T-helper 1 cell treated with Interleukin-12 subunit alpha and Interleukin-12 subunit beta and Interleukin-4 antibody, amounts not matched to agents 30 ng/mL and 1 ng/mL, for 36 hours (primary cell): ENCODE data around the gene EMX2. TPM values are rescaled to one million over a fixed set of nuclear protein-coding genes. Genes with fewer than 3 reads are reported as not detected.
"Not testable (repeated sequence)": the region's sequence is repeated elsewhere in the genome, so short reads cannot be mapped to it uniquely, and the experiment has no call there.

Source experiments
- intact Hi-C: fragments of 100-400 bp; cut with micrococcal nuclease; formaldehyde crosslinking; loops from one replicate; pipeline ENCODE4 v1.15.1; 2024
- total RNA-seq: library from RNA; stranded (reverse); gene quantifications from 2 replicates; pipeline ENCODE4 v1.2.3, GENCODE V29; 2022

EMX2 gene
- total RNA-seq, result not detected in 2 replicates

DNA sequence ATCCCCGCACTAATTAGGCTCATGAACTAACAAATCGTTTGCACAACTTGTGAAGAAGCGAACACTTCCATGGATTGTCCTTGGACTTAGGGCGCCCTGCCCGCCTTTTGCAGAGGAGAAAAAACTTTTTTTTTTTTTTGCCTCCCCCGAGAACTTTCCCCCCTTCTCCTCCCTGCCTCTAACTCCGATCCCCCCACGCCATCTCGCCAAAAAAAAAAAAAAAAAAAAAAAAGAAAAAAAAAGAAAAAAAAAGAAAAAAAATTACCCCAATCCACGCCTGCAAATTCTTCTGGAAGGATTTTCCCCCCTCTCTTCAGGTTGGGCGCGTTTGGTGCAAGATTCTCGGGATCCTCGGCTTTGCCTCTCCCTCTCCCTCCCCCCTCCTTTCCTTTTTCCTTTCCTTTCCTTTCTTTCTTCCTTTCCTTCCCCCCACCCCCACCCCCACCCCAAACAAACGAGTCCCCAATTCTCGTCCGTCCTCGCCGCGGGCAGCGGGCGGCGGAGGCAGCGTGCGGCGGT, at the start of gene EMX2:
Gene EMX2 (plus strand): TSS at position 41 of the 519 bp plus-strand sequence. CDS start 522 bp downstream, outside the sequence.
- intact Hi-C loops, result loop anchor here (5.0 kb wide), 1 partner anchor 375 kb away; no protein-coding TSS in a partner anchor

DNA sequence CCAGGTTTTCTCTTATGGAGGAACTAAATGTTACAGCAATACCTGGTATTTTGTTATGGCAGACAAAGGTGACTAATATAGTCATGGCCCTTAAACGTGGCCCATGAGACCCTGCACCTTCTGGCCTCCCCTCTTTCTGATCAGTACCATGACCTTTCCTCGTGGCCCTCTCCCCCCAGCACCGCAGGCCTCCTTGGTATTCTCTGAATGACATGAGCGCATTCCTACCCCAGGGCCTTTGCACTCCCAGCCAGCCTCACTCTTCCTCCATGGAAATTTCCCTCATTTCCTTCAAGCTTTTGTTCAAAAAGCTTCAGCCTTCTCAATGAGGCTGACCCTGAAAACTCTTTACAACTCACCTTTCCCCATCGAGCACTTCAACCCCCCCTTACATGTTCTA, 46.5 kb upstream of the EMX2 start:
- intact Hi-C loops, result loop anchor here (1.0 to 5.0 kb wide), 7 partner anchors 261 to 1048 kb away; no protein-coding TSS in a partner anchor

DNA sequence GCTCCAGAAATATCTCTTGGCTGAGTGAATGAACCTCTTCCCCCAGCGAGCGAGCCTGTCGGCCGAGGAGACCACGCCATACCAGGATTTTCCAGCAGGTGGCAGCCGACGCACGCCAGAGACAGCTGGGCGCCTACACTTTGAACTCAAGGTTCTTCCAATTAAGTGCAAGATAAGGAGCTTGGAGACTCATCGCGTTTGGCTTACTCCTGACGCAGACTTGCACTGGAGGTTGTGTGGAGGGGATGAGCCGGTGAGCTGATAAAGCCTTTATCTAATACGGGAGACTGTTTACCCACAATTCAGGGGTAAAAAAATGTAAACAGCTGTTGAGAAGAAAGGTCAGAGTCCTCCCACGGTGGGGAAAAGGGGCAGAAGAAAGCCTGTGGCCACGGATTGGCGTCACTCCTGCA, 45.9 kb upstream of the EMX2 start:
- intact Hi-C loops, result loop anchor here (1.0 to 5.0 kb wide), 7 partner anchors 260 to 1048 kb away; no protein-coding TSS in a partner anchor

DNA sequence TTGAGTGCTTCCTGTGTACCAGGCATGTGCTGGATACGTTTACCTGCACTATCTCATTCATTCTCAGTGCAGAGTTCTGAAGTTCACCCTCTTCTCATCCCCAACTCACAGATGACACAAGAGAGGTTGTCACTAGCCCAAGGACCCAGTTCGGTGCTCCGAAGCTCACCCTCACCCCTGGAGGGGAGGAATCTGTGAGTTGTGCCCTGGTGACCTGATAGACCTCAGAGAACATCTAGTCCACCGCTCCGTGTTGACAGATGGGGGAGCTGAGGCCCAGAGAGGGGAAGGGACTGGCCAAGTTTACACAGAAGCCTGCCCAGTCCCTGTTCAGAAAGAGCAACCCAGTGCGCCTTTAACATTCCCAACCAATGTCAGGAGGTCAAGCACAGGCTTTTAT, 44.8 kb upstream of the EMX2 start:
- intact Hi-C loops, result loop anchor here (2.0 to 5.0 kb wide), 2 partner anchors 259 to 610 kb away; no protein-coding TSS in a partner anchor

DNA sequence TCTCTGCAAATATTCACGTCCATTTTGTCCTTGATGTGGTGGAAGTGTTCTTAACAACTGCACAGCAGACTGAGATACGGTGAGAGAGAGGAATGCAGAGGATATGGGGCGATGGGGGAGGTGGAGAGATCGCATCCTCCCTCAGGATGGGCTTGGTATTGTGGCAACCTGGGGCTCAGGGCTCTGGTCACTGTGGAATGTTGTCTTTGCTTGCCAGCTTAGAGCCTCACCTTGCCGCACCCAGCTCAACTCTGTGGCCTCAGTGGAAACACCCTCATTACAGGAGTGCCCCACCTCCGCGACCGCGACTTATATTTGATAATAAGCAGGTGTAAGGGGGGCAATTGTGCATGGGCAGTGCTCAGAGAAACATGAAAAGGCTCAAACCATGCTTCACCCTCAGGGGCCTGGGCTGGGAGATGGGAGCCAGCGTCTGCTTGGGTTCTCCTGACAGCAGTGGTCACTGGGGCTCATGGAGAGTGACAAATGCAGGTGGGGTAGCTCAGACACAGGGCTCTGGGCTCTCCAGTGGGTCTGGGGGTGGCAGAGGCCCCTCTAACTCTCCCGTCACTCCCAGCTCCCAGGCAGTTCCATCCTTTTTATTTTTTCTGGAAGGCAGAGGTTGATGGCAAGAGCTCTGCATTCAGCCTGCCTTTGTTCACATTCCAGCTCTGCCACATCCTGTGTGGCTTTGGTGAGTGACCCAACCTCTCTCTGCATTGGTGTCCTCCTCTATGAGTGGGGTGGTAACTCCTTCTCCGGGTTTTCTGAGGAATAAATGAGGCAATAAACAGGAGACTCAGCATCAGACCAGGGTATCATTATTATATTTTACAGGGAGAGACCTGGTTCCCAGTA, 43.1 kb upstream of the EMX2 start:
- intact Hi-C loops, result loop anchor here (5.0 kb wide), 1 partner anchor 608 kb away; no protein-coding TSS in a partner anchor

DNA sequence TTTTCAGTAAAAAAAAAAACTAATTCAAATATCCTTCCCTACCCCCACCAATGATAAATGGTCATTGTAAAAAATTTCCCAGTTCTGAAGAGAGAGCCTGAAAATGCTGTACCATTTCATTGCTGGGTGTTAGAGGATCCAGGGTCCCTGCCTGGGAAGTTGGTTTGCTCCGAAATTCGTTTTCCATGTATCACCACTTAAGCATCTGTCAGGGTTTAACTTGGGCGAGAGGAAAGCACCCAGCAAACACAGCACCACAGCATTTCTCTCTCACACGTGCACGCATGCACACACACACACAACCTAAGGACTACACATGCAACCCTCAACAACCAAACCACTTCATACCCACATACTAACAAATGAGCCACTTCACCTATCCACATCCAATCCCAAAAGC, 42.1 kb upstream of the EMX2 start:
- intact Hi-C loops, result no loop called here

DNA sequence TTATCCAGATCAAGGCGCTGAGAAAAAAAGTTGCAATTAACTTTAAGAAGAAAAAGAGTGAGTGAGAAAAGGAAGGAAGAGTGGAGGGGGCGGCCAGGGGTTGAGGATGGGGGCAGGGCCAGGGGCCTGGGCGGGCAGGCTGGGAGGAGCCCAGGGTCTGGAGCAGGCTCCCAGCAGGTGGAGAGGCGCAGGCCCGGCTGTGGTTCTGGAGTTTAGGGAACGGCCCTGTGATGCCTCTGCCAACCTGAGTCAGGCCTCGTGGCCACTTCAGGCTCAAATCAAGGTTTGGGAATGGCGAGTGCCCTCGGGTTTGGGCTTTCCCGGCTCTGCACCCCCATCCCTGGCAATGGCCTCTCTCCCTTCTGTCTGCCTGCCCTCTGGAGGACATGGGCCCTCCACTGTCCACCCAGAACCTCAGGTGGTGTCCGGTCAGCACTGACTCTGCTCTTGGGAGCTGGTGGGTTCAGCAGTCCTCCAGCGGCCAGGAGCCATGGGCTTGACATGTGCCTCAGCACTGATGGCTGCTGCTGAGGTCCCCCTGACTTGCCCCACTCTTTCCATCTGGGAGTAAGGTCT, 41.0 kb upstream of the EMX2 start:
- intact Hi-C loops, result loop anchor here (1.0 kb wide), 1 partner anchor 758 kb away; no protein-coding TSS in a partner anchor

DNA sequence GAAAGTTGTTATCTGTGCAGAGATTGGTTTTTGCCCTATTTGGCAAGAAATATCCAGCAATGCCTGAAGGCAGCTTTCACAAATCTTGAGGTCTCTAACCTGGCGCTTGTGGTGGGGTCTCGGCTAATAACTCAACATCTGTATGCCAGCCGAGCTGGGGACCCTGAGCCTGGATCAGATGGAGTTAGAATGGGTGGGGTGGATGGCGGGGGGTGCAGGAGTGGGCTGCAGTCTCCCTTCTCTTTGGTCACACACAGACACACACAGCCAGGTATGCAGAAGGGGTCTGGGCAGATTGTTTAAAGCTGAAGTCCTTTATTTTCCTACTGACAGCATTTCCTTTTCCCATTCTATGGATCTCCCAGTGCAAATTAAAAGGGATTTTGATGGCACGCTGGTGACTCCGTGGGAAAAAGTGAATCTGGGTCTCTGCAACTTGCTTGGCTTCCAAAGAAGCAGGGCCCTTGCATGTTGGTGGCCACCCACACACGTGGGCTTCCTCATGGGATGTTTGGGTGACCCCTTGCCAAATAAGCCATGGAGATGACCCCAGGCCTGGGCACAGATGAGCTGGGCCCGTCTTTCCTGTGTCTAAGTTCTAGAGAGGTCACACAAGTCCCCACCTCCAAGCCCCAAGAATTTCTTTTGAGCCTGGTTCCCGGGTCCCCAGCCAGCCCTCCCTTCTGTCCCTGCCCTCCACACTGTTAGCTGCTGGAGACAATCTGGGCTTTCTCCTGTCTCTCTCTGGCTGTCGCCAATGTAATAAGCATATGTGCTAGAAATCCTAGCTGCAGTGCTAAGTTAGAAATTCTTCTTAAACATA, 39.9 kb upstream of the EMX2 start:
- intact Hi-C loops, result no loop called here

DNA sequence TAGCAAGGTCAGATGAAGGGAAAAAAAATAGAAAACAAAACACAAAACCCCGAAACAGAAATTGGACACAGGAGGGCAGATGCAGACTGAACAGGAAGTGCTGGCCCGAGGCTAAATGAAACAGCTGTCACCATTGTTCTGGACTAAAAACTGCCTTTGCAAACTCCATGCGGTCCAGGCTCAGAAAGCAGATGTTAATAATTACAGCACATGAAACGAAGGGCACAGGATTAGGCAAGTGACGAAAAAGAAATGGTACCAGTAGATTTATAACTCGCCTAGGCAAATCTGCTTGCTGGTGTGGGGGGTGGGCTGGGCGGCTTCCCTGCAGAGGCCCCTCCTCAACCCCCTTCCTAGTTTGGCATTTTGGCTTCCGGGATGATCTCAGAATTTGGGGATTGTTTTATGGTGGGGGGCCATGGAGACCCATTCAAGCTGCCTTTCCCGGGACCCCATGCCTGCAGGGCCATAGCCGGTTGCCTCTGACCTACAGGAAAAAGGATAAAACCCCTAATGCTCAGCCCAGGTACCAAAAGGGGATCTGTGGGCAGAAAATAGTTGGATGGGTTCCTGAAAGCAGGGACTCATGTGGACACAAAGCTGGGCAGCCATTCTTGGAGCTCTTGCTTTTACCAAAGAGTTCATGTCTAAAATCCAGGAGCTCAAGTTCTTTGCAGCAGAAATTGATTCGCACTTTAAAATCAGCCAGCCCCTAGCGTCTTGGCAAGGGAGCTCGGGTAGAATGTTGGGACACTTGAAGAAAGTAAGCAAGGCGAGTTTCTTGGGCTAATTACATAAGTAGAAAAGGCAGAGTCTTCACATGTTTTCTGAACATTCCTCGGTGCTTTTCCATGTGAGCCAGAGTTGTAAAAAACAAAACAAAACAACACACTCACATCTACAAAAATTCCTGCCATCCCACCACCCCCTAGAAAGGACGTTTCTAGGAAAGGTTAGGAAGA, 39.0 kb upstream of the EMX2 start:
- intact Hi-C loops, result no loop called here

DNA sequence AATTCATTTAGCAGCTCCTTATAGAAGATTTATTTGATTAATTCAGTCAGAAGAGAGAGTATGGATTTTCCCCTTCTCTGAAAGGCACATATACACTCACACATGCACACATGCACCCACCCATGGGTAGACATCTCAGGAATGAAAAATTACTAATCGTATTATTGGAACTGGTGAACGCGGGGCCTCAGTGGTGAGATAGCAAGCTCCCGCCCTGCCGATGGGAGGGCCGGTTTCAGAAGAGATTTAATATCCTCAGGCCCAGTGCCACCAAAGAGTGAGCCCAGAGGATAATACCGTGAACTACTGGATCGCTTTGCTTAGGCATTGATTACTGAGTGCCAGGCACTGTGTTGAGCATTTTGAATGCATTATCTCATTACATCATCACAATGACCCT, 38.0 kb upstream of the EMX2 start:
- intact Hi-C loops, result no loop called here

DNA sequence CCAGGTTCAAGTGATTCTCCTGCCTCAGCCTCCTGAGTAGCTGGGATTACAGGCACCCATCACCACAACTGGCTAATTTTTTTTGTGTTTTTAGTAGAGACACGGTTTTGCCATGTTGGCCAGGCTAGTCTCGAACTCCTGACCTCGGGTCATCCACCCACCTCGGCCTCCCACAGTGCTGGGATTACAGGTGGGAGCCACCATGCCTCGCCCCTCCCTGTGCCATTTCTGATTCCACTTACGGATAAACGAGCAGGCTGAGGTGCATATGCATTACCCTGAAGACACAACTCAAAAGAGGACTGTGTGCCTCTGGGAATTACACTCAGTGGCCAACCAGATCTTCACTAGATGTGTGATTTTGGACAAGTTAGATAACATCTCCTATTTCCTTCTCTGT, 35.5 kb upstream of the EMX2 start:
- intact Hi-C loops, result not testable (repeated sequence)

DNA sequence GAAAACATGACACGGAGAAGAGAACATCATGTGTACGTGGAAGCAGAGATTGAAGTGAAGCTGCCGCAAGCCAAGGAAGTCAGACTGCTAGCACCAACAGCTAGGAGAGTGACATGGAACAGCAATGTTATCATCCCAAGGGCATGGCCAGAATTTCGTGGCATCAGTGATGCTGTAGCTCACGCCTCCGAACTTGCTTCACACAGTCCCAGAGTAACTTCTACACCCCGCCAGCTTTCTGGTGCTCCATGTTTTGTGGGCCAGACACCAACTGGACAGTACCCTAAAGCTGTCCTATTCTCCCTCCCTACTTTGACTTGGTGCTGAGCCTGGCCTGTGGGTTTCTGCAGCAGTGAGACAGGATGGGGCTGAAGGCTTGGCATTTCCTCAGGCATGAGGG, 33.0 kb upstream of the EMX2 start:
- intact Hi-C loops, result no loop called here

DNA sequence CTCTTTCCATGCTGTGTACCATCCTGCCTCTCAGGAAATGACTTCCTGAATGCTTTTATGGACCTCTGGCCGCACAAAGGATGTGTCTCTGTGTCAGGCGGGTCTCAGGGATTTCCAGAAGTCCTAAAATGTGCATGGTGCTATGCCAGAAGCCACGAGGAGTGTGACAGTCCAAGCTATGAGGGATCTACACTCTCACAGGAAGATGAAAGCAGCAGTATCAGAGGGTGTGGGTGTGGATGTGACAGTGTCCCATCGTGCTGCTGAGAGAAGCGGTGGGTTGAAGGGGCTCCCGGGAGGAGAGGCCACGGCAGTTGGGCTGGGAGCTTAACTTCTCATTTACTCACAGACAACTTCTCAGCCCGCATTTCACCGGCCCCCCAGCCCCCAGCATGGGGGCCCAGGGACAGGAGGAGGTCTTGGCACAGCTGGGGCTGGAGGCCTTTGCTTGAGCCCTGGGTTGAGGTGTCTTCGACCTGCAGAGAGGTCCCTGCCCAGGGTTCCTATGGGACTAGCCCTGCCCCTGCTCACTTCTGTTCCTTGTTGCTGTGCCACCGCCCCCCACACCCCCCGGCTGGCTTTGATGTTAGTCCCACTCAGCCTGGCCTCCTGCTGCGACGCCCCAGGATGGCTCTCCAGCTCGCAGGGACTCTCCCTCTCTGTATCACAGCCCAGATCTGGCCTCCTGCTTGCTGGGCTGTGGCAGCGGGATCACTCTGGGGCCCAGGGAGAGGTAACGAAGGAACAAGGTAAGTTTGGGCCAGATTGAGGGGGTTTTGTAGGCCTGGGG, 30.8 kb upstream of the EMX2 start:
- intact Hi-C loops, result no loop called here

DNA sequence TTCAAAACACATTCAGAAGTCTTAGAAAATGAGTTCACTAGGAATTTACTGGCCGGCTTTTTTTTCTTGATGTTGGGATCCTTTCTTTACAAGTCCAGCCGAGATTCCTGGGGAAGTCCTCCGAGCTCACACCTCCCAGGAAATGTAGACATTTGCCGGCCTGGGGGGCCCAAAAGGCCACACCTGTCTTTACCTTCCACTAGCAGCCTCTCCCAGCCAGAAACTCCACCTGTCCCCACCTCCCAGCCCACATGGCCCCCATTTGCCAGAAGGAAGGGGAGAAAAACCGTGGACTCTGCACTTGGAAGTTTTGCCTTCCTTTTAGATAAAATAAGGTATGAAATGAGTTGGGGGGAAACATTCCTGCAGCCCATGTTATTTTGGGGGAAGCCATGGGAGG, 27.6 kb upstream of the EMX2 start:
- intact Hi-C loops, result no loop called here

DNA sequence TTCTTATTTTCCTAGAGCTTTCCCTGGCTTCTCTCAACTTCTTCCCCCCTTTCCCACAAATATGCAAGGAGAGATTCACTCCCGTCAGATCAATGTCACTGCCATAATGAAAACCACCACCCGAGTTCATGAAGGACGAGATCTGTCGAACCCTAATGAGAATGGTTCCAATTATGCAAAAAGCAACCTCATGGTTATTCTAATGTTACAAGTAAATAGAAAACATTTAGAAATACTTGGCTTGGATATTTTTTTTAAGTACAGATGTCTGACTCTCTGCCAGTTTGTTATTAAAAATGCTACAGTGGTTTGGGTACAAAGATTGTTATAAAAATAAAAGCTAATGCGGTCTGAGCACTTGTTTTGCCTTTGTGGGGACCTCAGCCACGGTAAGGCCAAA, 25.9 kb upstream of the EMX2 start:
- intact Hi-C loops, result no loop called here

DNA sequence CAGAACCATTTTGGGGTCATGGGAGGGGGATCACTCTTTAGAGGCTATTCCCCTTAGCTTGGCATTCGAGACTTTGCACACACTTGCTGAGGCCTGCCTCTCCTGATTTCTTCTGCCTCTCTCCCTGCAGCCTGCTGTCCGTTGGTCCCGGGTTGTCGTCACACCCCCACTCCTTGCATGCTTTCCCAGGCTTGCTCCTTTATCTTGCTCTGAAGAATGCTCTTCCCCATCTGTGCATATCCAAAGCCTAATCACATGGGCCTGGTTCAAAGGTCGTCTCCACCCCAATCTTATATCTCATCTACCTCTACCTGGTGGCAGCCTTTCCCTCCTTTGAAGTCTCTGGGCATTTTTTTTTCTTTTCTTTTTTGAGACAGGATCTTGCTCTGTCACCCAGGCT, 24.3 kb upstream of the EMX2 start:
- intact Hi-C loops, result no loop called here

DNA sequence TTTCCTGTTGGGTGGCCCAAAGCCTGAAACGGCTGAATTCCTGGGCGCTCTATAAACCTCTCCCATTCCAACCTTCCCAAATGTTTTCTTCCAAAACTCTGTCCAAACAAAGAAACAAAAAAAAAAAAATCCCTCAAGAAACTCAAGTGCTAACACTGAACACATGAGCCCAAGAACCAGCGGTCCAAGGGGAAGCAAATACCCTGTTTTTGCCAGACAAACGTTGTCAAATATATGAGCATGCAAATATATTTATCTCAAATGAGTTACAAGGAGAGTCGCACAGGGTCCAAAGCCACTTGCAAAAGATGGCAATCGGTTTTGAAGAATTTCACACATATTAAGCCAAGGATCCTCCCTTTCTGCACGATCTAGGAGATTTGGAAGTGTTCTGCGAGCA, 23.3 kb upstream of the EMX2 start:
- intact Hi-C loops, result no loop called here

DNA sequence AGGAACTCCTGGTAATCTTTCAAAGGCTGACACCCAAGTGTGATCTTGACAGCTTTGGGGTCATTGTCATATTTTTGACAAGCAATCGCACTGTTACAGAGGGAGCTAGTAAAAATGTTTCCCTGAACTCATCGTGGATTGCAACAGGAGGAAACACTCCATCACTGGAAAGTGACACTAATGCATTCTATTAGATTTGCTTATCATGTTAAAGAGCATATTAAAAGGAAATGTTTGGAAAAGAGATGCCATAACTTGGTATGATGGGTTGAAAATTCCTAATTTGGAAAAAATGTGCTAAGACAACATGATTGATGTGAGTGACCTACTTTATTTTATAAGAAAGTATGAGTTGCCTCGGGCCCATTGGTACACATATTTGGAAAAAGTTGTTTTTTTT, 22.7 kb upstream of the EMX2 start:
- intact Hi-C loops, result no loop called here

DNA sequence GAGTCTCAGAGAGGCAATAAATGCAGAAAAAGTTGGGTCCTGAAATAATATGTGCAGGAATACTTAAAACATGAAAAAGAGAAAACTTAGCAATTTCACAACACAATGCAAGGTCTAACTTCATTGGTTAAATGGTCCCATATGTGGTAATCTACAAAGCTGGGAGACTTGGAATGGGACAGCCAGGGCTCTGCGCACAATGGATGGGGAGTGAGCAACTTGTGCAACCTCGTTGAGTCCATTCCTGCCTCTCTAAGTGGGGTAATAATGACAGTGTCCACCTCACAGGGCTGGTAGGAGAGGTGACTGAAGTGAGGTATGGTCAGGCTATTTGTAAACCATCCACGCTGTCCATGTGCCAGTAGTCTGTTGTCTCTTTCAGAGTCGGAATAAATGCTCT, 11.8 kb upstream of the EMX2 start:
- intact Hi-C loops, result loop anchor here (10.0 kb wide), 2 partner anchors 1064 to 1256 kb away; partner anchors contain the start of genes GFRA1 and PRLHR
